Neuronal stem cell (in vitro differentiated cells): Measurements from ENCODE around the gene NPB.

Experiments used
- DNase-seq: peaks from one replicate; pipeline ENCODE4 v3.0.0-alpha.2; 2013; ENCODE audit warnings: low spot score
- H2AFZ ChIP-seq: one replicate; pipeline ENCODE4 v1.6.1; 2013; ENCODE audit warnings: mild to moderate bottlenecking, low read length, inconsistent platforms
- H2AK5ac ChIP-seq: 2 replicates; pipeline ENCODE4 v1.6.1; 2013; ENCODE audit warnings: low read depth, mild to moderate bottlenecking, inconsistent platforms, low read length, moderate library complexity, mixed read lengths
- H2BK120ac ChIP-seq: 2 replicates; pipeline ENCODE4 v1.6.1; 2013; ENCODE audit warnings: low read depth, mild to moderate bottlenecking, inconsistent platforms, low read length, moderate library complexity, mixed read lengths
- H2BK12ac ChIP-seq: one replicate; pipeline ENCODE4 v1.6.1; 2013; ENCODE audit warnings: low read length, inconsistent platforms
- H2BK15ac ChIP-seq: 2 replicates; pipeline ENCODE4 v1.6.1; 2013; ENCODE audit warnings: mild to moderate bottlenecking, low read length, inconsistent platforms, mixed read lengths
- H2BK5ac ChIP-seq: one replicate; pipeline ENCODE4 v1.6.1; 2013; ENCODE audit warnings: inconsistent platforms, mild to moderate bottlenecking, low read length, moderate library complexity
- H3K14ac ChIP-seq: one replicate; pipeline ENCODE4 v1.6.1; 2013; ENCODE audit warnings: low read length, inconsistent platforms
- H3K18ac ChIP-seq: 2 replicates; pipeline ENCODE4 v1.6.1; 2013; ENCODE audit warnings: low read length, inconsistent platforms
- H3K23ac ChIP-seq: 2 replicates; pipeline ENCODE4 v1.6.1; 2013; ENCODE audit warnings: low read depth, mild to moderate bottlenecking, mixed read lengths, low read length, inconsistent platforms; ENCODE audit not compliant: poor library complexity
- H3K27ac ChIP-seq: replicated peaks from 3 replicates; pipeline ENCODE4 v1.5.1; 2013; ENCODE audit warnings: low read length, inconsistent platforms
- H3K27me3 ChIP-seq, 3 experiments: 2 replicates each; pipeline ENCODE4 v1.6.1; 2013; ENCODE audit warnings: low read length in 3 of 3, mild to moderate bottlenecking in 2 of 3, inconsistent platforms in 1 of 3, low read depth in 1 of 3, mixed read lengths in 1 of 3, moderate library complexity in 1 of 3; ENCODE audit not compliant: control insufficient read depth in 3 of 3, insufficient read depth in 3 of 3
- H3K36me3 ChIP-seq, 2 donors: replicated peaks in 1 of 2; 2 replicates each; pipeline ENCODE4 v1.6.1; 2013; ENCODE audit warnings: low read length in 2 of 2; ENCODE audit not compliant: control insufficient read depth in 2 of 2, insufficient read depth in 2 of 2
- H3K4ac ChIP-seq: 2 replicates; pipeline ENCODE4 v1.6.1; 2013; ENCODE audit warnings: inconsistent platforms, mild to moderate bottlenecking, low read length, moderate library complexity
- H3K4me1 ChIP-seq, 2 donors: 1 replicate in 1 of 2; 2 replicates in 1 of 2; pipeline ENCODE4 v1.6.1; 2013; ENCODE audit warnings: low read length in 2 of 2, low read depth in 1 of 2; ENCODE audit not compliant: control insufficient read depth in 2 of 2, insufficient read depth in 1 of 2
- H3K4me2 ChIP-seq: one replicate; pipeline ENCODE4 v1.6.1; 2013; ENCODE audit warnings: mild to moderate bottlenecking, low read length, inconsistent platforms; ENCODE audit not compliant: insufficient read depth, poor library complexity, severe bottlenecking
- H3K4me3 ChIP-seq, 2 donors: 2 replicates each; pipeline ENCODE4 v1.5.1; 2013; ENCODE audit warnings: low read length in 2 of 2, mild to moderate bottlenecking in 2 of 2, inconsistent platforms in 1 of 2, moderate library complexity in 1 of 2
- H3K79me1 ChIP-seq: one replicate; pipeline ENCODE4 v1.6.1; 2013; ENCODE audit warnings: low read depth, mild to moderate bottlenecking, inconsistent platforms, low read length, moderate library complexity
- H3K9ac ChIP-seq: one replicate; pipeline ENCODE4 v1.6.1; 2013; ENCODE audit warnings: mild to moderate bottlenecking, low read depth, low read length, inconsistent platforms; ENCODE audit not compliant: poor library complexity
- H3K9me3 ChIP-seq, 2 donors: replicated peaks in 1 of 2; 2 replicates each; pipeline versions ENCODE3 to v1.6.1; 2013; ENCODE audit warnings: low read length in 2 of 2, mild to moderate bottlenecking in 2 of 2, inconsistent platforms in 1 of 2, low read depth in 1 of 2, mixed read lengths in 1 of 2, moderate library complexity in 1 of 2; ENCODE audit not compliant: control insufficient read depth in 2 of 2, insufficient read depth in 1 of 2
- H4K8ac ChIP-seq: one replicate; pipeline ENCODE4 v1.6.1; 2013; ENCODE audit warnings: low read depth, mild to moderate bottlenecking, inconsistent platforms, low read length, moderate library complexity
- H4K91ac ChIP-seq: one replicate; pipeline ENCODE4 v1.6.1; 2013; ENCODE audit warnings: low read length, low read depth, mild to moderate bottlenecking, inconsistent platforms; ENCODE audit not compliant: poor library complexity
- WGBS, 2 donors: extraction: QIAGEN DNeasy Blood & Tissue Kit; methylation state at CpG; one replicate each; pipeline ENCODE4 v1.1.7; 2013; ENCODE audit warnings: missing lambda C conversion rate in 2 of 2, mixed read lengths in 1 of 2; ENCODE audit not compliant: insufficient read length in 2 of 2, insufficient replicate concordance in 1 of 2; ENCODE audit errors: extremely low coverage in 2 of 2; 5-methylcytosine and 5-hydroxymethylcytosine counted together

Gene NPB

DNA sequence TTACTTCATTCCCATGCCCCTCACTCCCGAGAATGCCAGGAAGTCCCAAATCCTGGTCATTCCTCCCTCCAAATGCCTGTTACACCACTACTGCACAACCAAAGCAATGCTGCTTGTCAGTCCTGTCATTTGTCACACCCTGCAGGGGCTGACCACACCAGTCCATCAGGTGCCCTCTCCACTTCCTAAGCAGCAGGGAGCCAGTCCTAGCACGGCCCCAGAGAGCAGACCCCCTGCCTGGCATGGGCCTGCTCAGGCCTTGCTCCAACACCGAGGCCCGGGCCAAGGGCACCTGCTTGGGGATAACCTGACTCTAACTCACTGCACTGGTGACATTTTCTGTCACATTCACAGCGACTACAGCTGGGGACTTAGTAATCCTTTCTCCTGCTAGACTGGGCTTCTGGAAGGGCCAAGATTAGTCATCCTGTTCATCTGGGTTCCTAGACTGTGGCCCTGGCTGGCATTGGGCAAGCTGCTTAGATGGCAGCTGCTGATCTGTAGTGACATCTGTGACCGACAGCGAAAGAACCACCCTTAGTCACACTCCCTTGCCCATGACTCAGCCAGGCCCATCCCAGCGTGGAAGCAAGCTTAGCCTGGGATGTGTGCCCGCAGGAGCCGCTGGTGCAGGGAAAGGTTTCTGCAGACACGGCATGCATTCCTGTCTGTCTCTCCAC is 16.0 kb upstream of the NPB start:
- Histone ChIP-seq H2BK12ac (no peak overlapping the region), H3K4ac (no peak overlapping the region), H3K18ac (no peak overlapping the region), H4K8ac (no peak overlapping the region), H3K4me1 (peaks cover 7 to 15% of the 10 kb centered on the region in 2 donors), H2BK15ac (no peak overlapping the region), H2BK120ac (no peak overlapping the region), H3K27ac (no peak overlapping the region), H3K9ac (no peak overlapping the region), H3K79me1 (peaks cover 16% of the 10 kb centered on the region), H3K4me2 (no peak overlapping the region), H2AFZ (no peak overlapping the region), H3K9me3 (no peaks in the 10 kb centered on the region), H3K14ac (no peak overlapping the region), H3K27me3 (no peaks in the 10 kb centered on the region), H4K91ac (no peak overlapping the region), H2AK5ac (no peak overlapping the region), H3K23ac (no peak overlapping the region), H3K4me3 (no peak overlapping the region), H2BK5ac (no peak overlapping the region), H3K36me3 (peaks cover 59 to 86% of the 10 kb centered on the region in 2 donors)
- no peak for DNase-seq
- no CpG with 5 or more reads among the region's 11 CpGs for WGBS, 2 donors

DNA sequence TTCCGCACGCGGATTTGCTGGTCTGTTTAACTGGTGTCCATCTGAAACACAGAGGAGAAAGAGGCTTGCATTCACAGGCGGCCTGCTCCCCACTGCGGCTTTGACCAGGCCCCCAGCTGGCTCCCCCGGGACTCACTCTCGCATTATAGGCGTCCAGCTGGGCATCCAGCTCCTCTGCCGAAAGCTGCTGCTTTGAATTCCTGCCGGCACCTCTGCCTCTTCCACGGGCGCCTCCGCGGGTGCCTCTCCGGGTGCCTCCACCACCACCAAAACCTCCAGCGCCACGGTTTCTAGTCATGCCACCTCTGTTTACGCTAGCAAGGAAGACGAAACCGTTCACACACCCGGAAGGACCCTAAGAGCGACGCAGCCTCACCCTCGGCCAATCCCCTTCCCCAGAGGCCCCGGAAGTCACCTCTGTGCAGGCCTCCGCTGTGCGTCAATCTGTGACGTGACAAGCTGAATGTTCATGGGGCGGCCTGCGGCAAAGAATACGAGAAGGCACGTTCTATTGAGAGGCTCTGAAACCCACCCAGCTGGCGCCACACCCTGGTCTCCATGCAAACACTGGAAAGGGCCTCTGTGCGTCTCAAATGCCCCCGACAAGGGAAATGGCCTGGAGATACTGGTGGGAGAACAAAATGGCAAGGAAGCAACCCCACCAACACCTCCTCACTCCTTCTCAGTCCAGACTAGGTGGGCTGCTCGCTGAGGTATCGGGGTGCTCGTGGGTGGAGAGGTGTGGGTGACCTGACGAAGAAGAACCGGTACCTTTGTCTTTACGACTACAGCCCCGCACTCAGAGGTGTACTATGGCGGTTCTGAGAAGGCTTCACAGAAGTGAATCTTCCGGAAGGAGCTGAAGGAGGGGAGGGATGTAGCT is 13.7 kb upstream of the NPB start:
- H2BK5ac ChIP-seq: no peak overlapping the region
- no CpG with 5 or more reads among the region's 44 CpGs for WGBS, 2 donors
- H3K9ac ChIP-seq: no peak overlapping the region
- no peak overlapping the region for H2BK15ac ChIP-seq
- H2BK12ac ChIP-seq: no peak overlapping the region
- H4K91ac ChIP-seq: no peak overlapping the region
- H3K36me3 ChIP-seq: peaks cover 59 to 69% of the 10 kb centered on the region in 2 donors
- no peak overlapping the region for H3K14ac ChIP-seq
- no peak overlapping the region for H3K4ac ChIP-seq
- no peak overlapping the region for H3K27ac ChIP-seq
- H2AK5ac ChIP-seq: no peak overlapping the region
- H2AFZ ChIP-seq: no peak overlapping the region
- H3K4me1 ChIP-seq: peaks cover 7 to 17% of the 10 kb centered on the region in 2 donors
- H3K27me3 ChIP-seq: no peaks in the 10 kb centered on the region
- DNase-seq: no peak
- no peak overlapping the region for H3K4me2 ChIP-seq
- H4K8ac ChIP-seq: no peak overlapping the region
- peak overlapping the region; percentile 26 for H3K23ac ChIP-seq
- H3K4me3 ChIP-seq: peak overlapping the region in 1 of 2 donors; percentile 2
- peak overlapping the region; percentile 63 for H2BK120ac ChIP-seq
- H3K9me3 ChIP-seq: no peaks in the 10 kb centered on the region
- no peak overlapping the region for H3K18ac ChIP-seq
- H3K79me1 ChIP-seq: peaks cover 18% of the 10 kb centered on the region

DNA sequence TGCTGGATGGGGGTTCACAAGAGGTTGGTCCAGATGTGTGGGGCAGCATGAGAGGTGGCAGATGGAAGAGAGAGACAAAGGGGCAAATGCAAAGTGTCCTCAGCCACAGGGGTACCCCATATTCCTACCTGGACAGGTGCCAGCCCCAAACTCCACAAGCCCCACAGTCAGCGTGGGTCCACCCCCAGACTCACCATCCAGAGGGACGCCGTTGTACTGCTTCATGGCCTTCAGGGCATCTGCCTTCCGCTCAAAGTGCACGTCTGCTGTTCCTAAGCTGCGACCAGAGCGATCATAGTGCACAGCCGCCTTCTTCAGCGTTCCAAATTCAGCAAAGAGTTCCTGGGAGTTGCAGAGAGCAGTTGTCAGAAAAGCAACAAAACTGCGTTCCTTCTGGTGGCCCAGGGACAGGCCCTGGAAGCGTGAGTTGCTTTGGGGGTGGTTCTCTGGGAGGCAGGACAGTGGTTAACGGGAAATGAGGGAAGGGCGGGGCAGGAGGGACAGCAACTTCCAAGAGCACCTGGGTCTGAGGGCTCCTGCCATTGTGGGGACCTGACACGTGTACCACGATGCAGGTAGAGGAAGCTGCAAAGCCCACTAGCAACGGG is 12.9 kb upstream of the NPB start:
- Histone ChIP-seq H3K4me1 (peaks cover 7 to 17% of the 10 kb centered on the region in 2 donors), H3K4ac (no peak overlapping the region), H2BK5ac (no peak overlapping the region), H2BK120ac (peak overlapping the region; percentile 63), H3K36me3 (peaks cover 61 to 73% of the 10 kb centered on the region in 2 donors), H2AFZ (no peak overlapping the region), H2BK15ac (no peak overlapping the region), H3K4me2 (no peak overlapping the region), H2AK5ac (no peak overlapping the region), H3K27me3 (no peaks in the 10 kb centered on the region), H3K79me1 (peaks cover 18% of the 10 kb centered on the region), H3K9me3 (no peaks in the 10 kb centered on the region), H4K8ac (no peak overlapping the region), H3K18ac (no peak overlapping the region), H3K27ac (no peak overlapping the region), H2BK12ac (no peak overlapping the region), H3K23ac (peak overlapping the region; percentile 26), H4K91ac (no peak overlapping the region), H3K14ac (no peak overlapping the region), H3K4me3 (peak overlapping the region in 1 of 2 donors; percentile 23), H3K9ac (no peak overlapping the region)
- no peak for DNase-seq
- no CpG with 5 or more reads among the region's 16 CpGs for WGBS, 2 donors

DNA sequence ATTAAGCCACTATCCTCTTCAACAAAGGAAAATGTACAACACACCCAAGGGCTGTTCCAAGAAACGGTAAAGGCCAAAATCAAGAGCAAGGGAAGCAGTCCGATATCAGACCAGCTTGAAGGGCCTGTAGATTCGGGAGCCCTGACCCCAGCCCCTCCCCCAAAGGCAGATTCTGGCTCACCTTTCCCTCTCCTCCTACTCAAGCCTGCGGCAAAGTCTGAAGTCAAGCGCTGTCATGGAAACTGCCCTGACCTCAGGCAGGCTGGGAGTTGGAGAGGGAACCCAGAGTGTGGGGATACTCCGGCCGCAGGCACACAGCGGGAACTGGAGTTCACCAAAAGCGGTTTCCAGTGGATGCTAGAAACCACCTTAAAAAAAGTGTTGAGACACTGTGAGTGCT is 12.4 kb upstream of the NPB start:
- Histone ChIP-seq H3K4me3 (peak overlapping the region in 1 of 2 donors; percentile 73), H4K91ac (no peak overlapping the region)
- no peak for DNase-seq

More for the DNA sequence above, 12.4 kb upstream of the NPB start:
- WGBS, 2 donors: no CpG with 5 or more reads among the region's 9 CpGs
- H3K79me1 ChIP-seq: peaks cover 20% of the 10 kb centered on the region
- peaks cover 60 to 73% of the 10 kb centered on the region in 2 donors for H3K36me3 ChIP-seq
- no peak overlapping the region for H2BK120ac ChIP-seq
- H2BK12ac ChIP-seq: no peak overlapping the region
- H2AFZ ChIP-seq: no peak overlapping the region
- no peak overlapping the region for H3K27ac ChIP-seq
- no peak overlapping the region for H3K14ac ChIP-seq
- no peaks in the 10 kb centered on the region for H3K9me3 ChIP-seq
- H2AK5ac ChIP-seq: no peak overlapping the region
- H3K18ac ChIP-seq: no peak overlapping the region
- H4K8ac ChIP-seq: no peak overlapping the region
- H3K27me3 ChIP-seq: no peaks in the 10 kb centered on the region
- H3K4me1 ChIP-seq: peaks cover 7 to 17% of the 10 kb centered on the region in 2 donors
- H3K23ac ChIP-seq: no peak overlapping the region
- no peak overlapping the region for H3K4ac ChIP-seq
- no peak overlapping the region for H2BK5ac ChIP-seq
- H3K9ac ChIP-seq: no peak overlapping the region
- H2BK15ac ChIP-seq: no peak overlapping the region
- no peak overlapping the region for H3K4me2 ChIP-seq
